Right lobe of liver (tissue), 6 donors: ENCODE measurements around the gene AGAP2. TPM values are rescaled to one million over a fixed set of nuclear protein-coding genes. Genes with fewer than 3 reads are reported as not detected.
A peak's percentile ranks its signal among the peaks of the same experiment; 100 is the strongest.

Source experiments
- ATAC-seq, 4 donors: fragments of 200-7000 bp; cut with Tn5 transposase; one replicate each; pipeline ENCODE4 v1.9.1; 2020; ENCODE audit warnings: mild to moderate bottlenecking in 4 of 4, moderate library complexity in 4 of 4
- DNase-seq, 3 donors: peaks; one replicate each; pipeline ENCODE4 v3.0.0-alpha.2; 2020
- H3K27ac ChIP-seq, 3 donors: fragments of 200-600 bp; one replicate each; pipeline ENCODE4 v1.8.0; 2022
- H3K27me3 ChIP-seq, 2 donors: fragments of 200-600 bp; one replicate each; pipeline ENCODE4 v1.8.0; 2022
- H3K36me3 ChIP-seq, 4 donors: fragments of 200-600 bp; sonication (generic) in 1 of 4; one replicate each; pipeline versions ENCODE4 v1.5.1 to v1.8.0; 2017 to 2022; ENCODE audit warnings: control low read depth in 1 of 4
- H3K4me1 ChIP-seq, 4 donors: fragments of 200-600 bp; sonication (generic) in 1 of 4; one replicate each; pipeline versions ENCODE4 v1.5.1 to v1.8.0; 2017 to 2022; ENCODE audit warnings: control low read depth in 1 of 4
- H3K4me3 ChIP-seq, 3 donors: fragments of 200-600 bp; one replicate each; pipeline ENCODE4 v1.8.0; 2022
- H3K9me3 ChIP-seq, 4 donors: fragments of 200-600 bp; sonication (generic) in 1 of 4; one replicate each; pipeline versions ENCODE4 v1.5.1 to v1.8.0; 2017 to 2022; ENCODE audit warnings: control low read depth in 1 of 4
- POLR2A ChIP-seq: fragments of 450-650 bp; IDR thresholded peaks from one replicate; pipeline ENCODE4 v1.6.1; 2017; ENCODE audit warnings: antibody characterized with exemption, mild to moderate bottlenecking
- WGBS: methylation state at CpG from one replicate; pipeline ENCODE4 v1.1.6; 2018; ENCODE audit warnings: low coverage, low lambda C conversion rate; ENCODE audit not compliant: insufficient coverage; ENCODE audit errors: missing lambda C conversion rate; 5-methylcytosine and 5-hydroxymethylcytosine counted together
- intact Hi-C, 2 donors: fragments of 100-400 bp; cut with DNase I; formaldehyde crosslinking; loops; one replicate each; pipeline versions ENCODE4 v1.11.2 to v1.14.1; 2022
- total RNA-seq, 6 experiments: library from RNA; depleted of rRNA in 2 of 6; stranded (reverse); fragments of >200 nt in 2 of 6; fragmentation: NEBNext Ultra II Directional in 3 of 6; extraction: Animal tissue kit (Norgen Biotek cat#: 25700) in 3 of 6; gene quantifications; one replicate each; pipeline versions ENCODE4 v1.1.0 to v1.2.4, GENCODE V29; 2016 to 2023
- TF ChIP-seq, protein P1 (sequence below), 4 donors: fragments of 200-600 bp in 3 of 4; fragments of 450-650 bp in 1 of 4; IDR thresholded peaks; one replicate each; pipeline versions ENCODE4 v1.5.1 to v1.8.0; 2016 to 2022; ENCODE audit warnings: antibody characterized with exemption in 4 of 4, mild to moderate bottlenecking in 2 of 4
- donor health status: DM: no; HTN: yes; CAD: no.
- donor health status: DM: no; HTN: no; CAD: no.
- donor health status: DM: no; HTN: no; CAD: no.
- donor health status: DM: no; HTN: yes; CAD: no.
- donor health status: DM: no; HTN: yes; CAD: no.

Gene AGAP2
- total RNA-seq, 6 experiments from 2014 or later = 0.26 to 0.87 (median 0.57) TPM

- no peak for DNase-seq
- ATAC-seq = no peak
- H3K9me3 ChIP-seq = no peaks in the 10 kb centered on the region
- intact Hi-C loops = no loop called here
- no peak overlapping the region for H3K27ac ChIP-seq
- peaks cover 0 to 10% (median 3%) of the 10 kb centered on the region in 4 donors for H3K4me1 ChIP-seq
- WGBS = 92% methylated on average over 8 of the region's 15 CpGs
- peaks cover 0 to 25% (median 13%) of the 10 kb centered on the region in 4 donors for H3K36me3 ChIP-seq
- H3K27me3 ChIP-seq = no peaks in the 10 kb centered on the region
- TF ChIP-seq POLR2A = no peak
- TF ChIP-seq, protein P1, sequence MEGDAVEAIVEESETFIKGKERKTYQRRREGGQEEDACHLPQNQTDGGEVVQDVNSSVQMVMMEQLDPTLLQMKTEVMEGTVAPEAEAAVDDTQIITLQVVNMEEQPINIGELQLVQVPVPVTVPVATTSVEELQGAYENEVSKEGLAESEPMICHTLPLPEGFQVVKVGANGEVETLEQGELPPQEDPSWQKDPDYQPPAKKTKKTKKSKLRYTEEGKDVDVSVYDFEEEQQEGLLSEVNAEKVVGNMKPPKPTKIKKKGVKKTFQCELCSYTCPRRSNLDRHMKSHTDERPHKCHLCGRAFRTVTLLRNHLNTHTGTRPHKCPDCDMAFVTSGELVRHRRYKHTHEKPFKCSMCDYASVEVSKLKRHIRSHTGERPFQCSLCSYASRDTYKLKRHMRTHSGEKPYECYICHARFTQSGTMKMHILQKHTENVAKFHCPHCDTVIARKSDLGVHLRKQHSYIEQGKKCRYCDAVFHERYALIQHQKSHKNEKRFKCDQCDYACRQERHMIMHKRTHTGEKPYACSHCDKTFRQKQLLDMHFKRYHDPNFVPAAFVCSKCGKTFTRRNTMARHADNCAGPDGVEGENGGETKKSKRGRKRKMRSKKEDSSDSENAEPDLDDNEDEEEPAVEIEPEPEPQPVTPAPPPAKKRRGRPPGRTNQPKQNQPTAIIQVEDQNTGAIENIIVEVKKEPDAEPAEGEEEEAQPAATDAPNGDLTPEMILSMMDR (IDR thresholded peaks at IDR 0.05) = no peak
- H3K4me3 ChIP-seq = peak overlapping the region; percentile 72 to 92 (median 90)
These were observed 12.3 kb upstream of the AGAP2 start for GRCh38 chr12:57750561-57751431.

- no peak for DNase-seq
- WGBS = 100% methylated on average over 5 of the region's 5 CpGs
These were observed 10.5 kb upstream of the AGAP2 start for GRCh38 chr12:57749061-57749460.

GRCh38 chr12:57746025-57746424 lies 7.5 kb upstream of the AGAP2 start:
- 83% methylated on average over 3 of the region's 3 CpGs for WGBS
- TF ChIP-seq, protein P1 (IDR thresholded peaks at IDR 0.05) = no peak
- TF ChIP-seq POLR2A = no peak
- ATAC-seq (no peak), DNase-seq (no peak)
- H3K9me3 ChIP-seq = no peaks in the 10 kb centered on the region
- H3K27ac ChIP-seq = no peak overlapping the region
- intact Hi-C loops = no loop called here
- H3K36me3 ChIP-seq = peaks cover 0 to 25% (median 13%) of the 10 kb centered on the region in 4 donors
- no peak overlapping the region for H3K4me3 ChIP-seq
- H3K27me3 ChIP-seq = no peaks in the 10 kb centered on the region
- H3K4me1 ChIP-seq = peaks cover 0 to 8% (median under 1%) of the 10 kb centered on the region in 4 donors

More at GRCh38 chr12:57749061-57749460, 10.5 kb upstream of the AGAP2 start:
- no peak for ATAC-seq
- Histone ChIP-seq H3K36me3 (peaks cover 0 to 25% (median 13%) of the 10 kb centered on the region in 4 donors), H3K27ac (no peak overlapping the region), H3K9me3 (no peaks in the 10 kb centered on the region), H3K27me3 (no peaks in the 10 kb centered on the region), H3K4me3 (no peak overlapping the region), H3K4me1 (peaks cover 0 to 12% (median 3%) of the 10 kb centered on the region in 4 donors)
- intact Hi-C loops = no loop called here
- TF ChIP-seq, protein P1 (IDR thresholded peaks at IDR 0.05) = no peak
- TF ChIP-seq POLR2A = no peak

- TF ChIP-seq POLR2A = no peak
- TF ChIP-seq, protein P1 (IDR thresholded peaks at IDR 0.05) = no peak
- ATAC-seq (peak; percentile 1 to 4 (median 1)), DNase-seq (no peak)
- Histone ChIP-seq H3K27ac (peak overlapping the region; percentile 76 to 94 (median 93)), H3K27me3 (no peaks in the 10 kb centered on the region), H3K4me1 (peaks cover 0 to 8% (median 0%) of the 10 kb centered on the region in 4 donors), H3K9me3 (no peaks in the 10 kb centered on the region), H3K36me3 (peaks cover 0 to 25% (median 13%) of the 10 kb centered on the region in 4 donors), H3K4me3 (peak overlapping the region; percentile 73 to 82 (median 78))
- WGBS = 51% methylated on average over 4 of the region's 8 CpGs
- intact Hi-C loops = no loop called here
These were observed 6.9 kb upstream of the AGAP2 start for GRCh38 chr12:57745485-57745881.
